Measurements from ENCODE around the gene MCAT.

DNA sequence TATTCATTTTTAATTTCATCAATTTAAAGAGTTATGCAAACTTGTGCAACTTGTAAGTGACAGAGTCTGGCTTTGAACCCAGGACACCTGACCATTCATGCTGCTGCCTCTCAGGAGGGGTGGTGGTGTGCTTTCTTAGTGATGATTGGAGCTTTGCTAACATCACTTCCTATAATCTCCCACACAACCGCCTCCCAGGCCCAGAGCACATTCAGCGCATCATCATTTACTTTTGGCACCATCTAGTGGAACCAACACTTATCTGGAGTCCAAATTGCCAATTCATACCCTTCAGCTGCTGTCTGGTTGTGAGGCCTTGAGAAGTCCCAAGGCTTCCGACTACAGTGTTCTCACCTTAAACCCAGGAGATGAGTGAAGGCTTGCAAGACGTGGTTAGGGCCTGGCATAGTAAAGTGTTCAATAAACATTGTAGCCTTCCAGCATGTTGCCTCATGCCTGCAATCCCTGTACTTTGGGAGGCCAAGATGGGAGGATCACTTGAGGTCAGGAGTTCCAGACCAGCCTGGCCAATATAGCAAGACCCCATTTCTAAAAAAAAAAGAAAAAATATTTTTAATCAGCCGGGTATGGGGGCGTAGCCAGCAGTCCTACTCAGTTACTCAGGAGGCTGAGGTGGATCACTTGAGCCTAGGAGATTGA lies 52.9 kb downstream of the MCAT start:
- TF ChIP-seq EZH2 (IDR thresholded peaks at IDR 0.05; ENCODE audit: insufficient read depth, poor library complexity, severe bottlenecking) (no peak), EZH2phosphoT487 (IDR thresholded peaks at IDR 0.05; ENCODE audit: insufficient read depth, low read depth) (no peak)
